DMS114 treated with DMSO at 0.1 percent for 48 hours (cell line): ENCODE measurements around the gene CD38.

Experiments used
- DNase-seq: peaks from one replicate; lab custom pipeline; 2025; ENCODE audit not compliant: unreplicated experiment; lab: John Stamatoyannopoulos, UW

CD38 gene

DNA sequence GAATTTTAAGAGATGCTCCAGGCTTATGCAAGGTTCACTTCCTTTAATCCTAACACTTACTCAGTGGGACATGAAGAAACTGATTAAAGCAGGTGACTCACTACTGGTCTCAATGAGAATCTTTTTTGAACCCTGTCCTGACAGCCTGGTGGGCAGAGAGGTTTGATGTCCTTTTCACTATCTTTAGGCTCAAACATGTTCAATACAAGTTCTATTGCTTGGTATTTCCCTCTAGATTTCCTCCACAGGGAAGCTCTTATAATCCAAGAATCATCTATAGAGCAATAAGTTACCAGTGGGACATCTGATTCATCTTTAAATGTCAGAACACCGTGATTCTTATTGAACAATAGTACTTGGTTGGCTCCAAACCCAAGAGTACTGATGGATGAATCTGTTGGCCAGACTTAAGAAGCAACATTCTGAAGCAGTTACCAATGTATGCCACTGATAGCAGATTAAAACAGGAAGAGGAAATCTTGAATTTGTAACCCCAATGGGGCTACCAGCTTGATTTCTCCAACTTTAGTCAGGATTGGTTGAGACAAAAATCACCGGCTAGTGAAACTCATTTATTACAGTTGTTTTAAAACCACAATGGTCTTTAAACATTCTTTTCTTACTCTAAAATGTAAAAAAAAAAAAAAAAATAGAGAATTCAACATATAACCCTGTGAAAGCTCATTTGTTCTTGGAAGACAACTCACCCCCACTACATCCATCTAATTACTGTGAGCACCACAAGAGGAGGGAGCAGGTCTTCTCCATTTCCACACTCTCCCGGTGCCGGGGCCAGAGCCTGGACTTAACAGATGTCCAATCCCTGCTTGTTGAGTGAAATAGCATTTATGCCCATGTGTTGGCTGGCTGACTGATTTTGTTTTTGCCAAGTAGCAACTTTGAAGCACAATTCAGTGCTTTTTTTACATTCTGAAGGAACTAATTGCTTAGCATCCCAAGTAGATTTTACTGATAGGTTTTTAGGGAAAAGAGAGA lies 117.1 kb downstream of the CD38 start:
- no peak for DNase-seq

DNA sequence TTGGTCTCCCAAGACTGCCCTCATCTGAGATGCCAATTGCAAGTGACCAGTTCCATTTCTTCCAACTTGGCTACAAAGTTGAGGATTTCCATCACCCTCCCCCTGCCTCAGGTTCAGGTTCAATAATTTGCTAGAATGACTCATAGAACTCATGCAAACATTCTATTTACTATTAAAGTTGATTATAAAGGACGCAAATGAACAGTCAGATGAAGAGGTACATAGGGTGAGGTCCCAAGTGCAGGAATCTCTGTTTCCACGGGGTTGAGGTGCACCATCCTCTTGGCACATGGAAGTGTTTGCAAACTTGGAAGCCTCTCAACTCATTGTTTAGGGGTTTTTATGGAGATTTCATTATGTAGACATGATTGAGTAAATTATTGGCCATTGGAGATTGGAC lies 119.4 kb downstream of the CD38 start:
- DNase-seq: no peak

DNA sequence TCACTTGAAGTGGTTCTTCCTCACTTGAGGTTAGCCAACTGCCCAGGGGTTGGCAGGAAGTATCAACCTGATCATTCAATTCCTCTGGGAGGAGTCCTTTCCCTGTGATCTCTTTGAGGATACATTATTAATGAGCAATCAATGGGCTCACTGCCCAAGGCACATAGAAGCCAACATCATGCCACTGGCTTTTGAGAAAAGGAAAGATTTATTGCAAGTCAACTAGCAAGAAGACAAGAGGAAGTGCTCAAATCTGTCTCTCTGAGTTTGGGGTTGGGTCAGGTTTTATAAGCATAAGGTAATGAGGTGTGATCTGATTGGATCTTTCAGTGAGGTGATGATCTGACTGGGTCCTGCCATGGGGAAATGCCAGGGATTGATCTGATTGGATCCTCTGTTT lies 120.8 kb downstream of the CD38 start:
- DNase-seq: no peak

DNA sequence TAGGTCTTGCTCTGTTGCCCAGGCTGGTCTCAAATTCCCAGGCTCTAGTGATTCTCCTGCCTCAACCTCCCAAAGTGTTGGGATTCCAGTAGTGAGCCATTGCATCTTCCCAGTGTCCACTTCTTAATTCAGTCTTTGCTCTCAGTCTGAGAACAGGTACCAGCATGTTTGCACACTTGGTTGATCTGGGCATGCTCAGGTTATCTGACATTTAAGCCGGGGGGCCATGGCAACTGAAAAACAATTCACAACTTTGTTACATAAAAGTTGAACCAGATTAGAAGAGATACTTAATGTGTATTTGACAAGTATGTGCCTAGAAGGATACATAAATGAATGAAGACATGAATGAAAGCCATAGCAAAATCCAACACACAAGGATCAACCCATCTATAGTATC lies 121.4 kb downstream of the CD38 start:
- no peak for DNase-seq

DNA sequence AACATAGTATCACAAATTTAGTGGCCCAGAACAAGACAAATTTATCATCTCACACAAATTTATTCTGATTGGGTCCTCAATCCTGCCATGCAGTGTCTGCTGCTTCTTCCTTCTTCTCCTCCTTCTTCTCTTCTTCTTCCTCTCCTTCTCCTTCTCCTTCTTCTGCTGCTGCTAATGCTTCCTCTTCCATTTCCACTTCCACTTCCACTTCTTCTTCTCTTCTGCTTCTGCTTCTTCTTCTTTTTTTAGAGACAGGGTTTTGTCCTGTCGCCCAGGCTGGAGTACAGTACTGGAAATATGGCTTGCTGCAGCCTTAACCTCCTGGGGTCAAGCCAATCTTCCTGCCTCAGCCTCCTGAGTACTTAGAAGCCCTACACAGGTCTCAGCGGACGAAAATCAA lies 122.9 kb downstream of the CD38 start:
- no peak for DNase-seq

DNA sequence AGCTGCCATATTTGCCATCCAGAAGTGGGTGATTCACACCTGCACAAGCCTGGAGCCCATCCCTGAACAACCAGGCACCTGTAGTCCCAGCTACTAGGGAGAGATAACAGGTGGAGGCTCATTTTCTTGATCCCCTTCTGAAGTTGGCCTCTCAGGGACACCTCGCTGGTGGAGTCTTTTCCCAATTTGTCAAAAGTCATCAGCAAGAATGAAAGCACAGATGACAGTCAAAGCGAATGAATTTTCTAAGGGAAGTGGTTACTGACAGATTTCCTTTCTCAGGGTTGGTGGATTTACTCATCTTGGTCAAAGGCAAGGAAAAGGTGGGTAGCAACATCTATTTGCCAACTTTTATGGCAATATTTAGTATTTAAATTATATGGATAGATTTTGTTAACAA lies 123.9 kb downstream of the CD38 start:
- DNase-seq: no peak

DNA sequence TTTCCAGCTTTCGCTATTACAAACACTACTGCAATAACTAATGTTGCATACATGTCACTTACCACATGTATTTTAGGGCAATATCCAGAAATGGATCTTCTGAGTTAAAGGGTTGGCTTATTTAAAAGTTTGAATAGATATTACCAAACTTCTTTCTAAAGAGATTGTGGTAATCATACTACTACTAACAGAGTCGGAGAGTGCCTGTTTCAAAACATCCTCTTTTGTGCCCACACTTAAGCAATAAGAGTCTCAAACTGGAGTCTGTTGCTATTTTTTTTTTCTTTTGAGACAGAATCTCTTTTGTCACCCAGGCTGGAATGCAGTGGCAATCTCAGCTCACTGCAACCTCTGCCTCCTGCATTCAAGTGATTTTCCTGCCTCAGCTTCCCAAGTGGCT lies 124.6 kb downstream of the CD38 start:
- no peak for DNase-seq
